ENCODE measurements around the gene DHX16.

The DHX16 gene

DNA sequence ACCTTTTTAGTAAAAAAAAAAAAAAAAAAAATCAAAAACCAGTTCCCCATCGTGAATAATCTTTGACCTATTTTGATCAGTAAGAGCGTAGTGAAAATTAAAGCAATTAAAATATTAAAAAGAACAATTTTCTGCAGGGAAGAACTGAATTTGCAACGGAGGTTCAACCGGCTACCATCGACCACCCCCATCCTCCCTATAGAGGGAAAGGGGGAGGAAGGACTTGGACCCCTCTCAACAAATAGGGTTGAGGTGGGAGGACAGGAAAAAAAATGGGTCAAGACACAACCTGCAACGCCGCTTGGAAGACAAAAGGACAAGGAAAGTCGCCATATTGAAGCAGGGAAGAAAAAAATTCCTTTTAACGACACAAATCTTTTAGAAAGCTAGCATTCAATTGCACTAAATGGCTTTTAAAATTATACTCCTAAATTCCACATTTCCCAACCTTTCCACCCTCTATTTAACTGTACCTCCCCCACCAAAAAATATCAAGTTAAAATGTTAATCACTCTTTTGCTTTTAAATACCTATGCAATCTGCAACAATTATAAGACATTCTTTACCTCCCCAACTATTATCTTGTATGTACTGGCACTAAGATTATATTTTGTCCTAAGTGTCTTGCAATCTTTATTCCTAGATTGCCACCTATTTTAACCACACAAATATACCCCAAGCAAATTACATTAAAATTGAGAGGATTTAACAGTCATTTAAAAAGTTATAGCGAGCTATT is 57.4 kb downstream of the DHX16 start:
- peak; percentile 86 for DNase-seq (ENCODE audit: low read depth)
- peak overlapping the region; percentile 86 for H3K4me3 ChIP-seq (ENCODE audit: low read depth, low read length)
- TF ChIP-seq, protein P1, sequence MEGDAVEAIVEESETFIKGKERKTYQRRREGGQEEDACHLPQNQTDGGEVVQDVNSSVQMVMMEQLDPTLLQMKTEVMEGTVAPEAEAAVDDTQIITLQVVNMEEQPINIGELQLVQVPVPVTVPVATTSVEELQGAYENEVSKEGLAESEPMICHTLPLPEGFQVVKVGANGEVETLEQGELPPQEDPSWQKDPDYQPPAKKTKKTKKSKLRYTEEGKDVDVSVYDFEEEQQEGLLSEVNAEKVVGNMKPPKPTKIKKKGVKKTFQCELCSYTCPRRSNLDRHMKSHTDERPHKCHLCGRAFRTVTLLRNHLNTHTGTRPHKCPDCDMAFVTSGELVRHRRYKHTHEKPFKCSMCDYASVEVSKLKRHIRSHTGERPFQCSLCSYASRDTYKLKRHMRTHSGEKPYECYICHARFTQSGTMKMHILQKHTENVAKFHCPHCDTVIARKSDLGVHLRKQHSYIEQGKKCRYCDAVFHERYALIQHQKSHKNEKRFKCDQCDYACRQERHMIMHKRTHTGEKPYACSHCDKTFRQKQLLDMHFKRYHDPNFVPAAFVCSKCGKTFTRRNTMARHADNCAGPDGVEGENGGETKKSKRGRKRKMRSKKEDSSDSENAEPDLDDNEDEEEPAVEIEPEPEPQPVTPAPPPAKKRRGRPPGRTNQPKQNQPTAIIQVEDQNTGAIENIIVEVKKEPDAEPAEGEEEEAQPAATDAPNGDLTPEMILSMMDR (IDR thresholded peaks at IDR 0.05; ENCODE audit: insufficient read depth, low read depth, low read length, missing control alignments), result no peak

DNA sequence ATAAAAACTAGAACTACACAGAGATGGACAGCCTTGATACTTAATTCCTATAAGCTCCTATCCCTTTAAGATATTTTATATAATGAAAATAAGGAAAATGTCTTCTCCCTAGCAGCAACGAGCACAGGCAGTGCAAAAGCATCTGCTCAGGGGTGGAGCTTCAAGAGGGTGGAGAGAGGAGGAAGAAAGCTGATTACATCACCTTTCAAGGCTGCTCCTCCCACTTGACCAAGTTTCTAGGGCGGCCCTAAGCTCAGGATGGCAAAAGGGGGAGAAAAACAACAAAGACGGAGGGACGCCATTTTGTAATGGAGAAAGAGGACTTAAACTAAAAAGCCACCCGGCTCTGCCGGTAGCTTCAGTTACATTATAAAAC is 58.0 kb downstream of the DHX16 start:
- DNase-seq (ENCODE audit: low read depth), result peak; percentile 98
- TF ChIP-seq, protein P1 (IDR thresholded peaks at IDR 0.05; ENCODE audit: insufficient read depth, low read depth, low read length, missing control alignments), result no peak
- peak overlapping the region; percentile 86 for H3K4me3 ChIP-seq (ENCODE audit: low read depth, low read length)

DNA sequence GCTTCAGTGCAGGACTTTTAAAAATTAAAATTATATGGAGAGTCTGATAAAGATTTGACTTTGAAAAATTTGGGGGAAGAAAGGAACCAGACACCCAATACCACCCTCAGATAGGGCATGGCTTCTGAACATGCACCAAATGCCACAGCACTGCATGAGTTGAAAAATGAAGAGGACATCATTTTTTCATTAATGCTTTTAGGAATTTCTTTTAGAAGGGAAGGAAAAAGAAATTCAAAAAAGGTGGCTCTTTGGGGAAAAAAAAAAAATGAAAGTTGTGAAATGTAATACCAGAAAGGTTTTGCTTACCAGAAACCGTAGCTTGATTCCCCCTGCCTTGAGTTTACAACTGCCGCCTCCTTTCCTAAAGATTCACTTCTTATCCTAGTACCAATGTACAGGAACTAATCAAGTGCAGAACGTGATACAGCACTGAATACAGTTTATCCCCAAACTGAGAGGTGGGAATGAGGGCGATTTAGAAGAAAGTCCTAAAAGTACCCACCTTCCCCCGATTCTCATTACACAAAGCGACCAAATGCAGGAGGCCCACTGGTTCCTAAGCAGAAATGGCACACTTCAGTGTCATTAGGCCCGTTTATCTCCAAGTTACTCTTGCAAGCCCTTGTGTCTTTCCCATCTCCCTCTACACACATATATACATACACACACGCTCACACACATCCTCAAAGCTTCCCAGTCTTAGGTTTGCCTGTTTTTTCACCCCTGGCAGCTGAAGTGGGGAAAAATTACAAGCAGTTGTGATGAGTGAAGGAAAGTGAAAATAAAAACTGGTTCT is 58.6 kb downstream of the DHX16 start:
- peak overlapping the region; percentile 86 for H3K4me3 ChIP-seq (ENCODE audit: low read depth, low read length)
- TF ChIP-seq, protein P1 (IDR thresholded peaks at IDR 0.05; ENCODE audit: insufficient read depth, low read depth, low read length, missing control alignments), result no peak
- peak; percentile 46 for DNase-seq (ENCODE audit: low read depth)

DNA sequence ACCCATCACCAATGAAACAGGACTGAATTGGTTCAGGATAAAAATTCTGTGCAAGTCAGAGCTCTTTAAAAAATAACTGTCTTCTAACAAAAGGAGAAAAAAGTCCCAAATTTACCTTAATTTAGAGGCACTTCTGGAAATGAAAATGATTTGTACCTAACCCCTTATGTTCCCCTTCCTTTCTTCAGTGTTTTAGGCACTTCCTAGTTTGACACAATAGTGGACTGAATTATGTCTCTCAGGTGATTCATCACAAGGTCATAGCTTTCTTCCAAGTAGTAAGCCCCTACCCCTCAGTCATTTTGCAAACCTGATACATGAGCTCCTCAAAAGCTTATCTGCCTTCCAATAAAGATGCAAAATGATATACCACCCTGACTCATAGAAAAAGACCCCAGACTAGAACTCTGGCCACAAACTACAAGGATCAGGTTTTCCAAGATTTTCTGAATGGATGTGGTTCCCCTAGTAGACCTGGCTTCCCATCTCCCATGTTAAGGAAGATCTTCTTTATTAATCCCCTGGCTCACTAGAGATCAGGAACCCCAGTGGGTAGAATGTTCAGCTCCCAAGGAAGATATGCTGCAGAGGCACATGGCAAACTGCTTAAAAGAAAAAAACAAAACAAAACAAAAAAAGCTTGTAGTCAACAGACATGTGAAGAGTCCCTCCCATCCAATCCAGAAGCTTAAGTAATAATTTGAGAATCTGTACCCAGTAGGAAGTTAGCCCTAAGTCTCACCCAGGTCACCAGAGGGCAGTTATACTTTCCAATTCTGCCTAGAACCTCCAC is 59.4 kb downstream of the DHX16 start:
- DNase-seq (ENCODE audit: low read depth), result no peak
- H3K4me3 ChIP-seq (ENCODE audit: low read depth, low read length), result no peak overlapping the region
- TF ChIP-seq, protein P1 (IDR thresholded peaks at IDR 0.05; ENCODE audit: insufficient read depth, low read depth, low read length, missing control alignments), result no peak

DNA sequence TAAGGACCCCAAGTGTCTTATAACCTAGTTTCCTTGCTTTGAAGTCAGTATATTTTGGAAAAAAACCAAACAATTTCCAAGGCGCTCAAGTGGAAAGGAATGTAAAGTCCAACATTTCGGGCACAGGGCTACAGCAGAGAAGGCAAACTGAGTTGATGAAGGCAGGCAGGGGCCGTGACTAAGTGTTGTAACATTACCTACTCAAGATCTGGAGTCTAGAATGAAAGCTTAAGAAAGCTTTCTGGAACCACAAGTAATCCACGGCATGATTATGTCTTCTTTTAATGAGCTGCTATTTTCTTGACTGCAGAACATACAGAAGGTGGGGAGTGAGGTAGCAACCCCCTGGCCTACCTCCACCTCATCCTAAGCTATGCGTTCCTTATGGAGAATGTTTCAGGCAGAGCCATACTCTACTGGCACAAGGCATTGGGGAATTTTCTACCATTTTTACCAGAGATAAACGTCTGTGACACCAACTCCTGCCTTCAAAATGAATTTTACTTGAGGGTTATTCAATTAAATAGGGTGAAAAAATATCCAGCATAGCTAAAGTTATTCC is 60.0 kb downstream of the DHX16 start:
- H3K4me3 ChIP-seq (ENCODE audit: low read depth, low read length), result no peak overlapping the region
- no peak for DNase-seq (ENCODE audit: low read depth)
- TF ChIP-seq, protein P1 (IDR thresholded peaks at IDR 0.05; ENCODE audit: insufficient read depth, low read depth, low read length, missing control alignments), result no peak

DNA sequence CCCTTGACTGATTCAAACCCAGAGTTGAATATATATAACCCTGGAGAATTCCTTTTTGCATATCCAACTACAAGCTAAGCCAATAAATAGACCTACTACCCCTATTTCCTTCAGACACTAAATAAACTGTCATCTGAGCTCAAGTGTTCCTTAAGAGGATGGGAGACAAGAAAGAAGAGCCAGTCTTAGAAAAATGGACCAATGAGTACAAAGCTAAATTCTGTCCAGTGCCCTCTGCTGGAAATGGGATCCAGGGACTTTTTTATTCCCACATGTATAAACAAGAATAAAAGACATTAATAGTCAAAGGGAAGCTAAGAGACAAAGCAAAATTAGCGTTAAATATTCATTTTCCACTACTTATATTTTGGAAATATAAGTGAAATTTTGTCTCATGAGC is 60.6 kb downstream of the DHX16 start:
- no peak for DNase-seq (ENCODE audit: low read depth)
- TF ChIP-seq, protein P1 (IDR thresholded peaks at IDR 0.05; ENCODE audit: insufficient read depth, low read depth, low read length, missing control alignments), result no peak
- H3K4me3 ChIP-seq (ENCODE audit: low read depth, low read length), result no peak overlapping the region
